ENCODE measurements around the gene ZNF275.

- no peak for TF ChIP-seq CTCF (IDR thresholded peaks at IDR 0.05; ENCODE audit: poor library complexity)
- no peak for TF ChIP-seq EZH2 (IDR thresholded peaks at IDR 0.05; ENCODE audit: borderline replicate concordance)
- no peak for TF ChIP-seq EZH2phosphoT487 (IDR thresholded peaks at IDR 0.05; ENCODE audit: low read depth, severe bottlenecking, unreplicated experiment)
These were observed 32.2 kb upstream of the ZNF275 start for GRCh38 chrX:153301746-153302145.

Data from hepatocyte (in vitro differentiated cells).